Suprapubic skin (tissue), 4 donors: ENCODE measurements around the gene NEMF.
A peak's percentile ranks its signal among the peaks of the same experiment; 100 is the strongest.

Experiments used
- CTCF ChIP-seq, 2 donors: fragments of 200-600 bp in 1 of 2; fragments of 450-650 bp in 1 of 2; sonication (generic) in 1 of 2; IDR thresholded peaks; one replicate each; pipeline ENCODE4 v1.5.1; 2016 to 2019; ENCODE audit warnings: antibody characterized with exemption in 2 of 2, mild to moderate bottlenecking in 1 of 2, moderate library complexity in 1 of 2
- EP300 ChIP-seq: sonication (generic); formaldehyde crosslinking; IDR thresholded peaks from one replicate; pipeline ENCODE4 v1.6.1; 2017; ENCODE audit warnings: antibody characterized with exemption
- POLR2A ChIP-seq, 2 donors: fragments of 450-650 bp; IDR thresholded peaks; one replicate each; pipeline ENCODE4 v1.6.1; 2017; ENCODE audit warnings: antibody characterized with exemption in 2 of 2, mild to moderate bottlenecking in 2 of 2, moderate library complexity in 2 of 2
- POLR2AphosphoS5 ChIP-seq, 3 donors: sonication (generic); formaldehyde crosslinking; IDR thresholded peaks; one replicate each; pipeline ENCODE4 v1.6.1; 2017; ENCODE audit warnings: antibody characterized with exemption in 3 of 3

GRCh38 chr14:49852301-49853157 lies at the start of gene NEMF:
- TF ChIP-seq CTCF (IDR thresholded peaks at IDR 0.05), result peak; percentile 62 to 72
- peak in 1 of 2 donors; percentile 84 for TF ChIP-seq POLR2A (IDR thresholded peaks at IDR 0.05)
- TF ChIP-seq POLR2AphosphoS5 (IDR thresholded peaks at IDR 0.05), result peak; percentile 26 to 56 (median 55)
- TF ChIP-seq EP300, result no peak
